HepG2 (cell line): ENCODE results near the gene AGER. TPM values are rescaled to one million over a fixed set of nuclear protein-coding genes. Genes with fewer than 3 reads are reported as not detected.

Experiments
- CERS6 ChIP-seq: sonication (generic); formaldehyde crosslinking; IDR thresholded peaks from 2 replicates; pipeline ENCODE4 v1.5.0; 2020; ENCODE audit warnings: missing genetic modification reagents
- GFI1 ChIP-seq: sonication (generic); formaldehyde crosslinking; IDR thresholded peaks from 2 replicates; pipeline ENCODE4 v1.5.0; 2020; ENCODE audit warnings: missing genetic modification reagents, mild to moderate bottlenecking, borderline replicate concordance
- HINFP ChIP-seq: sonication (generic); formaldehyde crosslinking; IDR thresholded peaks from 2 replicates; pipeline ENCODE4 v1.4.0; 2020; ENCODE audit warnings: low read depth, mild to moderate bottlenecking, missing genetic modification reagents
- KDM5B ChIP-seq: sonication (generic); formaldehyde crosslinking; IDR thresholded peaks from 2 replicates; pipeline ENCODE4 v1.4.0; 2020; ENCODE audit warnings: missing genetic modification reagents, mild to moderate bottlenecking, borderline replicate concordance
- NFKB2 ChIP-seq: sonication (generic); formaldehyde crosslinking; IDR thresholded peaks from 2 replicates; pipeline ENCODE4 v1.4.0; 2020; ENCODE audit warnings: missing genetic modification reagents, borderline replicate concordance
- PAX8 ChIP-seq: sonication (generic); formaldehyde crosslinking; IDR thresholded peaks from 2 replicates; pipeline ENCODE4 v1.8.0; 2022; ENCODE audit warnings: mild to moderate bottlenecking, missing genetic modification reagents, borderline replicate concordance
- REST ChIP-seq, 2 experiments: IDR thresholded peaks; 2 replicates each; pipeline ENCODE4 v1.6.1; 2011 to 2012; ENCODE audit warnings: low read length in 2 of 2, borderline replicate concordance in 1 of 2, low read depth in 1 of 2, mild to moderate bottlenecking in 1 of 2, moderate library complexity in 1 of 2
- SCMH1 ChIP-seq: sonication (generic); formaldehyde crosslinking; IDR thresholded peaks from 2 replicates; pipeline ENCODE4 v1.9.0; 2021; ENCODE audit warnings: missing genetic modification reagents, mild to moderate bottlenecking, borderline replicate concordance
- TRIM24 ChIP-seq: sonication (generic); formaldehyde crosslinking; IDR thresholded peaks from 2 replicates; pipeline ENCODE4 v1.8.0; 2022; ENCODE audit warnings: mild to moderate bottlenecking, missing genetic modification reagents
- ZBTB1 ChIP-seq: sonication (generic); formaldehyde crosslinking; IDR thresholded peaks from 2 replicates; pipeline ENCODE4 v1.4.0; 2020; ENCODE audit warnings: missing genetic modification reagents, borderline replicate concordance
- ZBTB7A ChIP-seq: sonication (generic); formaldehyde crosslinking; IDR thresholded peaks from 2 replicates; pipeline ENCODE4 v1.8.0; 2022; ENCODE audit warnings: mild to moderate bottlenecking, missing genetic modification reagents
- ZNF24 ChIP-seq: fragments of 450-650 bp; IDR thresholded peaks from 2 replicates; pipeline ENCODE4 v1.6.1; 2017; ENCODE audit warnings: antibody characterized with exemption, mild to moderate bottlenecking
- ZNF317 ChIP-seq: sonication (generic); formaldehyde crosslinking; IDR thresholded peaks from 2 replicates; pipeline ENCODE4 v1.5.0; 2020; ENCODE audit warnings: mild to moderate bottlenecking, missing genetic modification reagents
- ZNF326 ChIP-seq: sonication (generic); formaldehyde crosslinking; IDR thresholded peaks from 2 replicates; pipeline ENCODE4 v1.4.0; 2020; ENCODE audit warnings: missing genetic modification reagents, borderline replicate concordance
- ZNF414 ChIP-seq: sonication (generic); formaldehyde crosslinking; IDR thresholded peaks from 2 replicates; pipeline ENCODE4 v1.5.0; 2020; ENCODE audit warnings: missing genetic modification reagents
- ZNF574 ChIP-seq: sonication (generic); formaldehyde crosslinking; IDR thresholded peaks from 2 replicates; pipeline ENCODE4 v1.4.0; 2020; ENCODE audit warnings: missing genetic modification reagents
- ZNF674 ChIP-seq: sonication (generic); formaldehyde crosslinking; IDR thresholded peaks from 2 replicates; pipeline ENCODE4 v1.5.0; 2020; ENCODE audit warnings: low read depth, mild to moderate bottlenecking, missing genetic modification reagents
- polyA plus RNA-seq, 8 experiments: library from polyadenylated mRNA; depleted of rRNA in 3 of 8; stranded (reverse) in 7 of 8; unstranded in 1 of 8; fragments of >200 nt; fragmentation: Illumina TruSeq in 4 of 8; extraction: Trizol in 4 of 8; gene quantifications; 2 replicates each; pipeline versions ENCODE4 v1.2.1 to v1.2.3, GENCODE V29; 2011 to 2016; ENCODE audit warnings: low read depth in 4 of 8, missing spikeins in 1 of 8, mixed read lengths in 1 of 8; ENCODE audit not compliant: insufficient read depth in 1 of 8
- total RNA-seq, 5 experiments: library from RNA; depleted of rRNA; stranded (reverse); fragments of >200 nt; fragmentation: Illumina TruSeq; extraction: Trizol; gene quantifications; 2 replicates each; pipeline ENCODE4 v1.2.3, GENCODE V29; 2016; ENCODE audit warnings: low read depth in 1 of 5

AGER gene
- total and polyA plus RNA-seq, 2 of the 13 experiments (the other 11 are each of a cell fraction or from before 2014, with no cell fraction given), result 1.9 to 5.1 TPM

- peak; percentile 52; the same call in 1 of the 2 replicates for TF ChIP-seq ZNF574
- peak; percentile 59 for TF ChIP-seq HINFP
- no peak for TF ChIP-seq ZNF24
- TF ChIP-seq TRIM24, result no peak
- TF ChIP-seq REST (IDR thresholded peaks at IDR 0.05; ENCODE audit: borderline replicate concordance in 1 of 2, low read depth in 1 of 2, low read length in 2 of 2), result peak in 1 of 2 experiments; percentile 34; a peak in 1 of 4 replicates
- TF ChIP-seq CERS6 (CRISPR knock-in tag), result no peak
- no peak for TF ChIP-seq GFI1 (CRISPR knock-in tag)
- TF ChIP-seq PAX8, result no peak
- no peak for TF ChIP-seq ZNF414 (CRISPR knock-in tag)
- no peak for TF ChIP-seq ZBTB1 (CRISPR knock-in tag)
- TF ChIP-seq ZNF326, result no peak
- TF ChIP-seq SCMH1 (CRISPR knock-in tag), result no peak
- TF ChIP-seq ZNF317, result no peak
- TF ChIP-seq ZBTB7A (CRISPR knock-in tag), result peak; percentile 4; the same call in 1 of the 2 replicates
- peak; percentile 73; the same call in 1 of the 2 replicates for TF ChIP-seq NFKB2 (CRISPR knock-in tag)
- TF ChIP-seq KDM5B, result no peak
- no peak; the same call in 1 of the 2 replicates for TF ChIP-seq ZNF674 (CRISPR knock-in tag)
These were observed 30.2 kb downstream of the AGER start, which contains the start of gene PPT2 (continued) for GRCh38 chr6:32153564-32154513.
